Measurements from ENCODE around the gene AP1B1.

GRCh38 chr22:29319072-29319471 lies 69.3 kb downstream of the AP1B1 start:
- TF ChIP-seq CTCF (conservative IDR thresholded peaks at IDR 0.05) (no peak), ZFX (IDR thresholded peaks at IDR 0.05) (no peak)
